ENCODE data around the gene YIF1B.

Gene YIF1B

GRCh38 chr19:38303517-38304351 lies 12.0 kb downstream of the YIF1B start, which contains the start of gene C19orf33:
Gene C19orf33, plus strand, starts transcription at chr19:38304251. Its CDS starts 11 bp downstream, at chr19:38304262.
- DNase-seq: no peak

- DNase-seq: no peak
These were observed 16.7 kb downstream of the YIF1B start for GRCh38 chr19:38298821-38299680.

GRCh38 chr19:38294090-38294489 lies 21.7 kb downstream of the YIF1B start:
- DNase-seq: no peak

GRCh38 chr19:38293281-38293680 lies 22.5 kb downstream of the YIF1B start:
- DNase-seq: no peak

GRCh38 chr19:38291855-38292254 lies 23.9 kb downstream of the YIF1B start:
- no peak for DNase-seq

- no peak for DNase-seq
These were observed 25.1 kb downstream of the YIF1B start for GRCh38 chr19:38290631-38291147.

- no peak for DNase-seq
These were observed 25.8 kb downstream of the YIF1B start for GRCh38 chr19:38289955-38290354.

- DNase-seq: no peak
These were observed 27.5 kb downstream of the YIF1B start for GRCh38 chr19:38288123-38288855.

GRCh38 chr19:38287604-38288003 lies 28.1 kb downstream of the YIF1B start:
- no peak for DNase-seq

GRCh38 chr19:38285567-38285966 lies 30.2 kb downstream of the YIF1B start:
- no peak for DNase-seq

GRCh38 chr19:38284422-38284821 lies 31.3 kb downstream of the YIF1B start:
- no peak for DNase-seq

GRCh38 chr19:38283271-38283670 lies 32.5 kb downstream of the YIF1B start:
- no peak for DNase-seq

- no peak for DNase-seq
These were observed 33.8 kb downstream of the YIF1B start for GRCh38 chr19:38281811-38282566.

- no peak for DNase-seq
These were observed 35.5 kb downstream of the YIF1B start for GRCh38 chr19:38280030-38280921.

GRCh38 chr19:38278751-38279150 lies 37.0 kb downstream of the YIF1B start:
- no peak for DNase-seq

GRCh38 chr19:38277969-38278680 lies 37.6 kb downstream of the YIF1B start:
- no peak for DNase-seq

GRCh38 chr19:38277549-38277948 lies 38.2 kb downstream of the YIF1B start:
- no peak for DNase-seq

GRCh38 chr19:38276942-38277517 lies 38.7 kb downstream of the YIF1B start:
- DNase-seq: no peak

- no peak for DNase-seq
These were observed 41.0 kb downstream of the YIF1B start for GRCh38 chr19:38274739-38275138.

GRCh38 chr19:38273499-38273898 lies 42.2 kb downstream of the YIF1B start:
- DNase-seq: no peak

Measured in activated CD4-positive, CD25-positive, alpha-beta regulatory T cell treated with anti-CD3 and anti-CD28 coated beads, Interleukin-2, amount 50 U/mL, for 72 hours (primary cell).